Tibial nerve (tissue), 3 donors: ENCODE measurements around the gene TBCCD1.

Experiments
- POLR2A ChIP-seq, 2 donors: fragments of 450-650 bp; IDR thresholded peaks; one replicate each; pipeline ENCODE4 v1.6.1; 2017; ENCODE audit warnings: antibody characterized with exemption in 2 of 2, mild to moderate bottlenecking in 2 of 2, moderate library complexity in 2 of 2
- TF ChIP-seq, protein P1 (sequence below), 5 experiments: fragments of 200-600 bp in 3 of 5; fragments of 450-650 bp in 2 of 5; sonication (generic) in 3 of 5; IDR thresholded peaks; one replicate each; pipeline ENCODE4 v1.5.1; 2016 to 2019; ENCODE audit warnings: antibody characterized with exemption in 5 of 5, mild to moderate bottlenecking in 3 of 5, moderate library complexity in 2 of 5

DNA sequence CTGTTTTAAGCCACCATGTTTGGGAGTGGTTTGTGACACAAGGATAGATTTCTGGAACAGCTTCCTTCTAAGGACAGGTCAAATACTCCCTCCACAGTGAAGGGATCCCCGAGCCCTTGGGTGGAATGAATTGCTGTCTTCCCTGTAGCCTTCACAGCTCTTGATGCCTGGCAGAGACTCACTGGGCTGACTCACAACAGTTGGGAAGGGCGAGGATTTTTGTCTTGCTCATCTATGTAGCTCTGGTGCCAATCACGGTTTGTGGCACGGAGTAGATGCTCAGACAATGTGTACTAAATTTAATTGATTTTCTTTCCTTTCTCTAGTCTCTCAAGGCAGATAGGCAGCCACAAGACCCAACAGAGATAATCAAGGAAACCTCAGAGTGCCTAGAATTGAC, 49.9 kb downstream of the TBCCD1 start:
- no peak for TF ChIP-seq POLR2A (IDR thresholded peaks at IDR 0.05)
- TF ChIP-seq, protein P1, sequence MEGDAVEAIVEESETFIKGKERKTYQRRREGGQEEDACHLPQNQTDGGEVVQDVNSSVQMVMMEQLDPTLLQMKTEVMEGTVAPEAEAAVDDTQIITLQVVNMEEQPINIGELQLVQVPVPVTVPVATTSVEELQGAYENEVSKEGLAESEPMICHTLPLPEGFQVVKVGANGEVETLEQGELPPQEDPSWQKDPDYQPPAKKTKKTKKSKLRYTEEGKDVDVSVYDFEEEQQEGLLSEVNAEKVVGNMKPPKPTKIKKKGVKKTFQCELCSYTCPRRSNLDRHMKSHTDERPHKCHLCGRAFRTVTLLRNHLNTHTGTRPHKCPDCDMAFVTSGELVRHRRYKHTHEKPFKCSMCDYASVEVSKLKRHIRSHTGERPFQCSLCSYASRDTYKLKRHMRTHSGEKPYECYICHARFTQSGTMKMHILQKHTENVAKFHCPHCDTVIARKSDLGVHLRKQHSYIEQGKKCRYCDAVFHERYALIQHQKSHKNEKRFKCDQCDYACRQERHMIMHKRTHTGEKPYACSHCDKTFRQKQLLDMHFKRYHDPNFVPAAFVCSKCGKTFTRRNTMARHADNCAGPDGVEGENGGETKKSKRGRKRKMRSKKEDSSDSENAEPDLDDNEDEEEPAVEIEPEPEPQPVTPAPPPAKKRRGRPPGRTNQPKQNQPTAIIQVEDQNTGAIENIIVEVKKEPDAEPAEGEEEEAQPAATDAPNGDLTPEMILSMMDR (IDR thresholded peaks at IDR 0.05) = no peak
